CMK (cell line): ENCODE measurements around the gene BTRC.
"Not testable (repeated sequence)": the region's sequence is repeated elsewhere in the genome, so short reads cannot be mapped to it uniquely, and the experiment has no call there.

Experiments used
- DNase-seq: peaks from one replicate; pipeline ENCODE4 v3.0.0-alpha.2; 2010; ENCODE audit warnings: low read depth

Gene BTRC

GRCh38 chr10:101353692-101354327, at the start of gene BTRC:
Gene BTRC, plus strand, starts transcription at chr10:101354165. Its CDS starts 16 bp downstream, at chr10:101354181.
- peak; percentile 99 for DNase-seq

- no peak for DNase-seq
Observed at GRCh38 chr10:101304316-101304715, 49.6 kb upstream of the BTRC start.

GRCh38 chr10:101305320-101306241, 48.4 kb upstream of the BTRC start:
- no peak for DNase-seq

- no peak for DNase-seq
Observed at GRCh38 chr10:101308051-101308450, 45.9 kb upstream of the BTRC start.

- no peak for DNase-seq
Observed at GRCh38 chr10:101310529-101311184, 43.3 kb upstream of the BTRC start.

- DNase-seq = no peak
Observed at GRCh38 chr10:101311185-101312066, 42.5 kb upstream of the BTRC start.

GRCh38 chr10:101319241-101319915, 34.6 kb upstream of the BTRC start:
- DNase-seq = no peak

- DNase-seq = no peak
Observed at GRCh38 chr10:101321073-101321472, 32.9 kb upstream of the BTRC start.

GRCh38 chr10:101322266-101323108, 31.5 kb upstream of the BTRC start:
- no peak for DNase-seq

- DNase-seq = no peak
Observed at GRCh38 chr10:101323495-101323894, 30.5 kb upstream of the BTRC start.

GRCh38 chr10:101327454-101327853, 26.5 kb upstream of the BTRC start:
- not testable (repeated sequence) for DNase-seq

- no peak for DNase-seq
Observed at GRCh38 chr10:101329341-101330032, 24.5 kb upstream of the BTRC start.

- DNase-seq = no peak
Observed at GRCh38 chr10:101330231-101330630, 23.7 kb upstream of the BTRC start.

- no peak for DNase-seq
Observed at GRCh38 chr10:101330631-101331225, 23.2 kb upstream of the BTRC start.

- DNase-seq = no peak
Observed at GRCh38 chr10:101331956-101332355, 22.0 kb upstream of the BTRC start.

GRCh38 chr10:101334259-101334658, 19.7 kb upstream of the BTRC start:
- not testable (repeated sequence) for DNase-seq

- no peak for DNase-seq
Observed at GRCh38 chr10:101336382-101336781, 17.6 kb upstream of the BTRC start.

GRCh38 chr10:101337836-101338235, 16.1 kb upstream of the BTRC start:
- DNase-seq = no peak

GRCh38 chr10:101341438-101341837, 12.5 kb upstream of the BTRC start:
- no peak for DNase-seq
